Stimulated activated CD8-positive, alpha-beta memory T cell treated with anti-CD3 and anti-CD28 coated beads, Interleukin-4, amount 100 ng/mL, for 4 hours (primary cell): ENCODE measurements around the gene ADAM11.

Experiments
- DNase-seq, 2 donors: peaks; one replicate each; pipeline ENCODE4 v3.0.0-alpha.2; 2020; ENCODE audit warnings: low read depth in 2 of 2, low spot score in 1 of 2

ADAM11 gene

DNA sequence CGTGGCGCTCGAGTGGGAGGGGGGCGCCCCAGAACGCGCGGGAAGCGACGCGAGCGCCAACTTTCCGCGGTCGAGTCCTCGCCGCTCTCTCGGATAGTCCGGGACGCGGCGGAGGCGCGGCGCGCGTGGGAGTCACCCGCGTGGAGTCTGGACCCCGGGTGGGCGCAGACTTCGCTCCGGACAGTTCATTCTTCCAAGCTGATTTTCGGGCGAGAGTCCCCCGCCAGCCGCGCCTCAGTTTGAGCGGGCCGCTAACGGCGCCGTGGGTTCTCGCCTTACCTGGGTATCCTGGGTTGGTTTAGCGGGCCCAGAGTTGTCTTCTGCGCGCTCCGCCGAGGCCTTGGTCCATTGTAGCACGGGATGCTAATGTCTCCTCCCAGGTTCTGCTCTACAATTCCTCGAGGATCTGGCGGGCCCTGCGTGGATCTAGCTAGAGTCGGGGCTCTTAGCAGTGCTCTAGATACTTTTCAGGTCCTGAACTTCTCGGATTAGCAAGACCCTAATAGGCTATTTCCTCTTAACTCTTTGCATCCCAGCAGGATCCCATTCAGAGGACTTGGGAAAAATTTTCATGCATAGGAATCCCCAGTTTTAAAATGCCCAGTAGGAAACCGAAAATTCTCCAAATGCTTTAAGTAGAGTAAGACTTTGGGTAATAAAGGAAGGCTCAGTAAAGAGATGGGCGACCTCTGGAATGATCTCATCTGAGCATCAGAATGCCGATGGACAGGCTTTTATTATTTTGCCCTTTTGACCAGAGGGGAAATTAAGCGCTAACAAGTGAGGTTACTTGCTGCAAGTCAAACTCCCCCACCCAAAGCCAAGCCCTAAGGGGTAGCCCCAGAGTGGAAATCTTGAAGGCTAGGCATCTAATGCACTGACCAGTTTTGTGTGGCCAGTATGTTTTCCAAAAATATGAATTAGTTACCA, 71.8 kb downstream of the ADAM11 start:
- DNase-seq, result peak in 1 of 2 donors; percentile 7

DNA sequence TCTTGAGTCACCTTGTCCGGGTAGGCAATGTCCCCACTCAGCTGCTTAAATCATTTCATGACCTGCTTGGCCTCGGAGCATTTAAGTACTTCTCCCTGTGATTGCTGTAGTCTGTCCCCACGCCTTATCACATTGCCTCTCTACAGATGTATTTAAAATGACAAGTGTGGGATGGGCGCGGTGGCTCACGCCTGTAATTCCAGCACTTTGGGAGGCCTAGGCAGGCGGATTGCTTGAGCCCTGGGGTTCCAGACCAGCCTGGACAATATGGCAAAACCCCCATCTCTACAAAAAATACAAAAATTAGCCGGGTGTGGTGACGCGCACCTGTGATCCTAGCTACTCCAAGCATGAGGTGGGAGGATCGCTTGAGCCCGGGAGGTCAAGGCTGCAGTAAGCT, 72.6 kb downstream of the ADAM11 start:
- DNase-seq, result no peak
